WI38 (cell line): Measurements from ENCODE around the gene BASP1.

Experiments used
- H3K4me3 ChIP-seq: 2 replicates; pipeline ENCODE4 v1.5.1; 2011; ENCODE audit warnings: low read depth, mild to moderate bottlenecking, control low read depth, low read length
- CTCF ChIP-seq: IDR thresholded peaks from 2 replicates; pipeline ENCODE4 v1.5.1; 2012; ENCODE audit warnings: low read depth, mild to moderate bottlenecking, control low read depth, low read length

BASP1 gene

GRCh38 chr5:17260549-17260948, 43.1 kb downstream of the BASP1 start:
- H3K4me3 ChIP-seq = no peak overlapping the region
- no peak for TF ChIP-seq CTCF

GRCh38 chr5:17261075-17261474, 43.6 kb downstream of the BASP1 start:
- no peak overlapping the region for H3K4me3 ChIP-seq
- no peak for TF ChIP-seq CTCF

GRCh38 chr5:17265041-17265440, 47.6 kb downstream of the BASP1 start:
- no peak for TF ChIP-seq CTCF

GRCh38 chr5:17267106-17267505, 49.7 kb downstream of the BASP1 start:
- no peak for TF ChIP-seq CTCF
- no peak overlapping the region for H3K4me3 ChIP-seq

More at GRCh38 chr5:17265041-17265440, 47.6 kb downstream of the BASP1 start:
- H3K4me3 ChIP-seq = no peak overlapping the region

GRCh38 chr5:17269201-17269600, 51.8 kb downstream of the BASP1 start:
- no peak overlapping the region for H3K4me3 ChIP-seq
- TF ChIP-seq CTCF = no peak

- TF ChIP-seq CTCF = no peak
- no peak overlapping the region for H3K4me3 ChIP-seq
These were observed 54.7 kb downstream of the BASP1 start for GRCh38 chr5:17272111-17272510.

- no peak overlapping the region for H3K4me3 ChIP-seq
These were observed 58.1 kb downstream of the BASP1 start for GRCh38 chr5:17275289-17276158.

More at GRCh38 chr5:17275289-17276158, 58.1 kb downstream of the BASP1 start:
- TF ChIP-seq CTCF = no peak
